Fibroblast of the conjunctiva (primary cell): Measurements from ENCODE around the gene SPOCK1.
"Not testable (repeated sequence)": the region's sequence is repeated elsewhere in the genome, so short reads cannot be mapped to it uniquely, and the experiment has no call there.

Source experiments
- DNase-seq: peaks from one replicate; pipeline ENCODE4 v3.0.0-alpha.2; 2010; ENCODE audit warnings: low read depth

The SPOCK1 gene

DNA sequence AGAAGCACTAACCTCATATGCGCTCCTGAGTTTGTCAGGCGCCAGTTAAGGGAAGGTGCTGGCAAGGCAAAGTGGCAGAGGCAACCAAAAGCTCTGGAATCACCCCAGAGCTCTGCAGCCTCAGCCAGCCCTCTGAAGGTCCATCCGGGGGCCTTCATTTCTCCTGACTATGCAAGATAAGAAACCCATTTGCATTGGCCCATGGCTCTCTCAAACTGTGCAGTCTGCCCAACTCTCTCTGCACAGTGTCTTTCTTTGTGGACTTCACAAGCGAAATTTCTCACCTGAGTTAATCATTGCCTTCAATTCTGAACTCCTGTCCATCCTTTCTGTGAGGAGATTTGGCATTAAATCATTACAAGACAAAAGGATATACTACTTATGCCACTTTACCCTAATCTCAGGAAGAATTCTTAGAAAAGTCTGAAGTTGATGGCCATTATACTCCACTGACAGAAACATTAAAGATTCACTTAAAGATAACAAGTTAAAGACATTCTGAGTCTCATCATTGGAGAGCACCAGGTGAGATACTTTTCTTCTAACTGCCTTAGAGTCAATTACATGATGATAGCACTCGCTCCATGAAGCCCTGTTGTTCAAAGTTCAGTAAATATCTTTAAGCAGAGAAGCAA, 235.6 kb downstream of the SPOCK1 start:
- no peak for DNase-seq

DNA sequence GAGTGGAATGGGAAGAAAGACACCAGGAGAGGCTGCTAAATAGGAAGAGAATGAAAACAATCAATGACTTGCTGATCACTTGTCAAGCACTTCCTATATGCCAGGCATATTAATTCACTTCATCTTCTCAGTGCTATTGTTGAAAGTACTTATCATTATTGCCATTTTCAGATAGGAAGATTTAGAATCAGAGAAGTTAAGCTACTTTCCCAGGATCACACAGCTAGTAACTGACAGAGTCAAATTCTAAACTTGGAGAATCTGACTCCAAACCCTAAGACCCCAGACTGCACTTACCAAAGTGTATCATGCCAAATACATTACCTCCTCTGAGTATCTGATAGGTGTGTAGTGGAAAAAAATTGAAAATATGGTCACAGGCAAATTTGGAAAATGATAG, 236.3 kb downstream of the SPOCK1 start:
- DNase-seq = no peak

DNA sequence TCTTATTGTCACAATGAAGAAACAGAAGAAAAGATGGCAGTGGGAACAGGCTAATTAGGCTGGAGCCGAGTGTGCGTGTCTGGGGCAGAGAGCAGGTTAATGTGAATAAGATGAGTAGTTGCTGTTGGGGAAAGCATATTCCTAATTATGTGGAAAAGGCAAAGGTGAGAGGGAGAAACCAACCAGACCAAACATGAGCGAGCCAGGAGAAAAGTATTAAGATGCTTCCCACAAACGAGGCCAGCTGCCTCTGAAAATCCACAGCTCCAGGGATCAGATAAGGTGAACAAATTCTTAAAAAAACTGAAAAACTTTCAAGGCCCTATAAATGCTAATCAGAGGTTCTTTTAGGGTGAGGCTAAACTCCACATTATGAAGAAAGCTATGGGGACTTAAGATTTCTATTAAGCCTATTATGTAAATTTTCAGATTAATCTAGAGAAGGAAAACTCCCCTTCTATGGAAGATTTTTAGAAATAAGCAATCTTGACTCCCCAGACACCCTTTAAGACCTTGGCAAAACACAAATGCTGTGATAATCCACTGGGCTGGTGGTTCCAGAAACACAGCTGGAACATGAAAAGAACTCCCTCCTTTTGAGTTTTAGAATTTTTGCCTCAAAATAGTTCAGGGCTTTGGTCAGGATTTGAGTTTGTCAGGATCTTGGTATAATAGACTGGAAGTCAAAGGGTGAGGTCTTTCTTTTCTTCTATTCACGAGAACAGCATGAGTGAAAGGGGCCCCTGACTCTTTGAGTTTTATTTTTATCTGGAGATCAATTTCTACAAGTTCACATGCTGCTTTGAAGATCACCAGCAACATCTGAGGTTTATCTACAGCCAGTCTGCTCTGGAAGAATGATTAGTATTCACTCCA, 238.1 kb downstream of the SPOCK1 start:
- no peak for DNase-seq

DNA sequence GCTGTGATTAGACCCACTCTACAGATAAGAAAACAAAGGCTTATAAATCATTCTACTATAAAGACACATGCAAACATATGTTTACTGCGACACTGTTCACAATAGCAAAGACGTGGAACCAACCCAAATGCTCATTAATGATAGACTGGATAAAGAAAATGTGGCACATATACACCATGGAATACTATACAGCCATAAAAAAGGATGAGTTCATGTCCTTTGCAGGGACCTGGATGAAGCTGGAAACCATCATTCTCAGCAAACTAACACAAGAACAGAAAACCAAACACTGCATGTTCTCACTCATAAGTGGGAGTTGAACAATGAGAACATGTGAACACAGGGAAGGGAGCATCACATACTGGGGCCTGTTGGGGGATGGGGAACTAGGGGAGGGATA, 240.0 kb downstream of the SPOCK1 start:
- DNase-seq = not testable (repeated sequence)

DNA sequence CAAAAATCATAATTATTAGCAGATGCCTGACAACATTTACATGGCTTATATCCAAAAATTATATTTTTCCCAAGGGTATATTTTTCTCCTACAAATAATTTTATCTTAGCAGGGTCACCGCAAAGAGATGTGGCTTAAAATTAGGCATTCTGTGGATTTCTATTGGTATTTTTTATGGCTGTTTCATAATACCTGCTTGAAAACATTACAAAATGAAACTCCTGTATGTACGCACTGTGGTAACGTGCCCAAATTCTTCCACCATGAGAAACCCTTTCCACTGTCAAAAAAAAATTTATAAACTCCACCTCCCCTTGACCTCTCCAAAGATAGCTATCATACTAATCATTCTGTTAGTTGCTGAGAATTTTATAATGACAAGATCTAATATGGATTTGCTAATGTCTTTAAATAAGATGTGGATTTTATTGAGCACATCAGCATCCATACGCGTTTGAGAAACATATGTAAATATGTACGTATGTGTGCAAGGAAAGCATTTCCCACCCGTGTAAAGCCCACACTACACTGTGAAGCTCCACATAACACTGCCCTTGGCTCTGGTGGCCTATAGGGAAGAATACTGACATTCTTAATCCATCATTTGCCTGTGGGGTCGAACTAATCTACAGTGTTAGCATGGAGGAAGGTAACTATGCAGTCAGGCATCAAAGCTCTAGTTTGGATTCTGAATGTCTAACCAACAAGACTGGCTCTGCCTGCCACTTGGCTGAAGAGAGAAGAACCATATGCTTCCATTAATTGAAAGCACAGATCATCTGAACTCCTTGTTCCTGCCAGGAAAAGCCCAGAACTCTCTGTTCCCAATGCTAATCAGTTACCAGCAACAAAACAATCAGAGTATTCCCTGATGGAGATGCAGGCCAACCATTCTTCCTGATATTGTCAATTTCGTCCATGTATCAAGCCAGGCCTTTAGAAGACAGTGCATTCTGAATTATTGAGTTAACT, 244.7 kb downstream of the SPOCK1 start:
- DNase-seq = peak; percentile 46

DNA sequence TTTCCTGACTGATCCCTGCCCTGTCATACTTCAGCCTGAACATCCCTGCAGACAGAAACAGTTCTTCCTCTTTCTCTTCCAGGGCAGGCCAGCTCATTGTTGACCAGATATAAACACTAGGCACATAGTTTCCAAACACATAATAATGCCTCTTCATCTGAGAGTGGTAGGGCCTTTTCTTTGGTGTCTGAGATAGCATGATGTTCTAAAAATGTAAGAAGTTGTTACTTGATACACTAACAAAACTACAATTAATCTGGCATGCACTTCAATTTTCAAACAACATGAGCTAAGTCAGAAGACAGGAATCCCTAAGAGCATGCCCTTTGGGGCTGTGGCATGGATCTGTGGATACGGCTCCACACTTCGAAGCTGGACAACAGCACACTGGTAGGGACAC, 246.6 kb downstream of the SPOCK1 start:
- DNase-seq = no peak

DNA sequence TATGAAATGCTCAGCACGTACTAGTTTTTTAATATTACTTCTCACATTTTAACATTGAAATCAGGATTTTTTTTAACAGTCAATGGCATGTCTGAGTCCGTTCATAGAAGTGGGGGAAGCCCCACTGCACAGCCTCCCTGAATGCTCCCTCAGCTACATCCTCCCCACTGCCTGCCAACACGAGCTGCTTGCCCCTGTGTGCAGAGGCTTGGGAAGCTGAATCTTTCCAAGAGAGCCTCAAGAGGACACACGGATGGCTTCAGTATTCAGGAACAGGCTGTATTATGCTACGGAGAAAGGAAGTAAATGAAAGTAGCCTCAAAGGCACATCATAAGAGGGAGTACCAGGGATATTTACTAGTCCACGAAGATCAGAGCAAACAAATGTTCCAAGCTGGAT, 248.7 kb downstream of the SPOCK1 start:
- DNase-seq = no peak

DNA sequence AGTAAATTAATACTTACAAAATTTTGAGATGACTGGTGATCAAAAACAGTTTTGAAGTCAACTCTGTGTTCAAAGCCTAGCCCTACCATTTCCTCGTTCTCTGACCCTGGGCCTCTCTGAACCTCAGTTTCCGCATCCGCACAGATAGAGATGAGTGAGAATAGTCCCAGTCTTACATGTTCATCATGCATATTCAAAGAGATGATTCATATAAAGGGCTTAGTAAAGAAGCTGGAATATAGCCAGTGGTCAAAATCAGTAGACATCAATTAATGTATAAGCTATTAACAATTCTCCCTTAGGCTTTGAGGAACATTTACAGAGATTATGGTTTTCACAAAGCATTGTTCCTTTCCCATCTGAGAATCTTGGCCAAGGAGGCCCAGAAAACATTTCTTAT, 250.6 kb downstream of the SPOCK1 start:
- DNase-seq = no peak

DNA sequence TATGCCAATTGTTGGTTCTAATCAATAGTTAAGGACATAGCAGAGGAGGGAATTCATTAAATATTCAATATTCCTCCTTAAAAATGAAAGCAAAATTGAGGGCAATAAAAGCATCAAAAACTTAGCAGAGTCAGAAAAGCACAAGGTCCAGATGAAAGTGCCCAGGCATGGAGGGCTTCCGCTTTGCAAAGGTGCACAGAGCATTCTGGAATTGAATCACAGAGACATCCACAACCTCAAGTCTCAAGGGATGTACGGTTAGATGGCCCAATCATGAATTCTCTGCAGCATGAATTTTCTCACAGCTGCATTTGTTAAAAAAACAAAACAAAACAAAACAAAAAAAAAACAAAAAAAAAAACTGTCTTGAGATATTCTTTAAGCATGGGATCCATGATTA, 253.7 kb downstream of the SPOCK1 start:
- DNase-seq = no peak

DNA sequence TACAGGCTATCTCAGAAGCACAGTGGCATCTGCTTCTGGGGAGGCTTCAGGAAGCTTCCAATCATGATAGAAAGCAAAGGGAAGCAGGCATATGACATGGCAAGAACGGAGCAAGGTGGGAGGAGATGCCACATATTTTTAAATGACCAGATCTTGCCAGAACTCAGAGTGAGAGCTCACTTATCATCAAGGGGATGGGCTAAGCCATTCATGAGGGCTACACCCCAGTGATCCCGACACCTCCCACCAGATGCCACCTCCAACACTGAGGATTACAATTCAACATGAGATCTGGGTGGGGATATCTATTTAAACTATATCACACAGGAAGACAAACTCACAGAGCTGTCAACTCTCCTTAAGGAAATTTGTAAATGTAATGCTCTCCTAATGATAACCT, 258.8 kb downstream of the SPOCK1 start:
- no peak for DNase-seq

DNA sequence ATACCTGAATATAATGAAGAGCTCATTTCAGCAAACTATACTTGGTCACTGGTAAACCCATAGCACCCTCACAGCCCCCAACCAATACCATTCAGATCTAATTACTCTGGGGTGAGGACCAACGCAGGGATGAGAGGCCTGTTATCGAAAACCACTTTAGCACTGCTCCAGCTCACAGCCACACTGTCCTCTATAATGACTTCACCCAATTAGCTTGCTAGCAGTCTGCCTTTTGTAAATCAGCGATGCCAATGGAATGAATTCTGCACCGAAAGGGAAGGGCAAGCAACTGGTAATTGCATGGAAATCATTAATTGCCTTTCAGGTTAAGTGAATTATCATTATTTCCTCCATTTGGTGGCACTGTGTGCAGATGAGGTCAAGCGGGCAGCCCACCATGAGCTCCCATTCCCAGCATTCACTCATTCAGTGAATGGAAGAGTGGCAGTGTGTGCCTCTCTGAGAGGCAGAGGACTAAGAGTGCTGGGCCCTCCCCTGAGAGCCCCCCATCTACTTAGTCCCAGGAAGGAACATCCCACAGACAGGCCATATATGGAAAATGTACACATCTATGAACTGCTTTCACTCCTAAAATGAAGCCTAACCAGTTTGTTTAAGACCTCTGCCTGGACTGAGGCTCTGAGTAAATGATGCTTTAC, 262.1 kb downstream of the SPOCK1 start:
- no peak for DNase-seq

DNA sequence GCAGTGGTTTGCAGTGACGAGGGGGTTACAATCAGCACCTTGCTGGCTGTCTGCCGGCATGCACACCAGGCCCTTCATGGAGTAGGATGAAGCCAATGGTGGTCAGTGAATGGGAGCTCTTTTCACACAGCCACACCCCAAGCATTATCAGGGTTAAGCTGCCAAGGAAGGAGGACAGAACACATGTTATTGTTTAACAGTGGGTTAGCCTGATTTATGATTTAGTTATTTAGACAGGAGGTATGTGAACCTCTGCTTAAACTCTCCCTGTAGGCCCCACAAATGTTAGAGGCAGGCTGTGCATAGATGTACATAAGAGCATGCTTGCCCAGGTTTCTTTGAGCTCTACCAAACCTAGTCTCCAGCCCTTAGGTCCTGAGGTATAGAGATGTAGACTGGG, 262.9 kb downstream of the SPOCK1 start:
- DNase-seq = no peak

DNA sequence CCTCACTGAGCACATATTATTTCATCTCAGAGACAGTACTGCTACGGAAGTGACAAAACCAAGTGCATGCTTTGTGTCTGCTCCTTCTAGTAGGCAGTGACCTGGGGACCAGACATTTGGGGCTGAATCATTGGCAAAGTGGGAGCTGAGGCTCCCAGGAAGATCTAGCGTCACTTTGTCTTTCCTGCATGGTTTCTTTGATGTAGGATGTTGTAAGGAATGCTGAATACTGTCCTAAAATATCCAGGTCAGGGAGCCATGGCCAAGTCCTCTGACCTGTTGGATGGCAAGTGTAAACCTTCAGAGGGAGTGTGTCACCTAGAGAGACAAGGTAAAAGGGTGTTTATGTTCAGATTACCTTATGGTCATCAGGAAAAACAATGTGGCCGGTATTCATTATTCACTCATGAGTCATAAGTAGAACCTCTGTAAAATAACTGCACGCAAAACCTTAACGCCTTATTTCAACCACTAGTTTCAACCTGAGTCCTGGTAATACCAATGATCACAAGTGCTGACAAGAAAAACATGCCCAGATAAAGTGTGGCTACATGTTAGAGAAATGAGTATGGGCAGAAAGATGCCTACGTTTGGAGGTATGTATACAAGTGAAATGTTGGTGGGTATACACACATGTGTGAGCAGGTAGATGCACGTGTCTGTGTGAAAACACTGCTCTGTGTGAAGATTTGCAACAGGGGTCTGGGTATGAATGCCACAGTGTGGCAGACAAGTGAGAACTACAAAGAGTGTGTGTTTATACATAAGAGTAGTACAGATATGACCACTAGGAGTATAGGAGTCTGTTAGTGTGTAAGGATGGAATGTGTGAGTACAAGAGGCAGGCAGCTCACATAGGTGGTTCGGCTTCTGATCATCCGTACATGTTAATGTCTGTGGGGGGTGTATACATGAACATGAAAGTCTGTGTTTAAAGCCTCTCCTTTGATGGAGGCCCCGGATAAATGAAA, 263.9 kb downstream of the SPOCK1 start:
- DNase-seq = no peak

DNA sequence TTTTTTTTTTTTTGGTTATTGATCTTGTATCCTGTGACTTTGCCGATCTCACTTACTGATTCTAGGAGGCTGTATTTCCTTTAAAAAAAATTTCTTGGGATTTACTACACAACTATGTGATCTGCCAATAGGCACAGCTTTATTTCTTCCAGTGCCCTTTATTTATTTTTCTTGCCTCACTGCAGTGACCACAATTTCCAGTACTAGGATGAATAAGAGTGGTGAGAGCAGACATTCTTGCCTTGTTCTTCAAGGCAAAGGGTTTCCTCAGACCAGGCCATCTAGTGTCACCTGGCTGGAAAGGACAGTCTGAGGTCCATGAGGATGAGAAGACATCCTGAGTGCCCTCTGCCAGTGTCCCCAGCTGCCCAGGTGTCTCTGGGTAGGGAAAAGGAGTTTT, 265.4 kb downstream of the SPOCK1 start:
- no peak for DNase-seq

DNA sequence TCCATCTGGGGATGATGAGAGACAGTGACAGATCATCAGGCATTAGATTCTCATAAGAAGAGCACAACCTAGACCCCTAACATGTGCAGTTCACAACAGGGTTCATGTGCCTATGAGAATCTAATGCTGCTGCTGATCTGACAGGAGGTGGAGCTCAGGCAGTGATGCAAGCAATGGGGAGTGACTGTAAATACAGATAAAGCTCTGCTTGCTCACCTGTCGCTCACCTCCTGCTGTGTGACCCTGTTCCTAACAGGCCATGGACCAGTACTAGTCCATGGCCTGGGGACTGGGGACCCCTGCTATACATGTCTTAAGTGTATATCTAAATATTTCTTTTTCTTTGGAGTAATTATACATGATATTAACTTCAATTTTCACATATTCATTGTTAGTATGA, 265.8 kb downstream of the SPOCK1 start:
- not testable (repeated sequence) for DNase-seq

DNA sequence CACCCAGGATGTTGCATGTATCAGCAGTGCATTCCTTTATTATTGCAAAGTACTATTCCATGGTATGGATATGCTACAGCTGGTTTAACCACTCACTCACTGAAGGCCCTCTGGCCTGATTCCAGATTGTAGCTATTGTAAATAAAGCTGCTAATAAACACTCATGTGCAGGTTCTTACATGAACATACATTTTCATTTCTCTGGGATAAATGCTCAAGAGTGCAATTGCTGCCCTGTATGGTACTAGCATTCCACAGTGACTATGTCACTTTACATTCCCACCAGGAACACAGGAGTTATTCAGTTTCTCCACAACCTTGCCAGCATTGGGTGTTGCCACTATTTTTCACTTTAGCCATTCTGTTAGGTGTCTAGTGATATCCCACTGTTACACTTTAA, 267.6 kb downstream of the SPOCK1 start:
- no peak for DNase-seq

DNA sequence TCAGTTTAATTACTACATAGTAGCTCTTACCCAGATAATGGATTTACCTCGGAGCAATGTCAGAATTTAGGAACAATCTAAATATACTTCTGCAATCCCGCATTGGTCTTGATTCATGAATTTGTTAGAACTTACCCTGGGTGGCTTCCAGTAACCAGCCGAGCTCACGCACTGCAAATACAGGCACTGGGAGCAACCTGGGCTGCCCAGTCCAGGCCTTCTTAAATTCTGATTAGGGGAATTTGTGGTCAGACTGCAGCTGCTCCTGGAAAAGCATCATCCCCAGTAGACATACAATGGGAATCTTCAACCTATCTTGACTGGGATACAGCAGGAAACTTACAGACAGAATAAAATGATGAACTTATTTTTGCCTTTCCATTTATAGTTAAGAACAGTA, 270.3 kb downstream of the SPOCK1 start:
- no peak for DNase-seq

DNA sequence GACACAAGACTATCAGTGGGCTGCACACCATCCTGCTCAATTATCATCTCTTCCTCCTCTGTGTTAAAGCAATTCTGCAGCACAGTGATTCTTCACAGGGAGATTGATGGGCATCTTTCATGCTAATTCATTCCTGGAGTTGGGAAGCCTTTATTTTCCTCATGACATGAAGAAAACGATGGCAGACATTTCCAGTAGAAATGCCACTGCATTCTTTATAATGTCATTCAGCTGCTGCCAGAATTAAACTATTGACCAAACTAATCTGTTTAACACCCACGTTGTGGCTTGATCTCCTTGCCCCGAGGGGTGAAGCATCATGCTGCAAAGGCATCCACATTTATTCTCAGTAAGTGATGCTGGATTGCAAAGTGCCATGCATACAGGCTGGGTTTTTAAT, 273.0 kb downstream of the SPOCK1 start:
- DNase-seq = no peak

DNA sequence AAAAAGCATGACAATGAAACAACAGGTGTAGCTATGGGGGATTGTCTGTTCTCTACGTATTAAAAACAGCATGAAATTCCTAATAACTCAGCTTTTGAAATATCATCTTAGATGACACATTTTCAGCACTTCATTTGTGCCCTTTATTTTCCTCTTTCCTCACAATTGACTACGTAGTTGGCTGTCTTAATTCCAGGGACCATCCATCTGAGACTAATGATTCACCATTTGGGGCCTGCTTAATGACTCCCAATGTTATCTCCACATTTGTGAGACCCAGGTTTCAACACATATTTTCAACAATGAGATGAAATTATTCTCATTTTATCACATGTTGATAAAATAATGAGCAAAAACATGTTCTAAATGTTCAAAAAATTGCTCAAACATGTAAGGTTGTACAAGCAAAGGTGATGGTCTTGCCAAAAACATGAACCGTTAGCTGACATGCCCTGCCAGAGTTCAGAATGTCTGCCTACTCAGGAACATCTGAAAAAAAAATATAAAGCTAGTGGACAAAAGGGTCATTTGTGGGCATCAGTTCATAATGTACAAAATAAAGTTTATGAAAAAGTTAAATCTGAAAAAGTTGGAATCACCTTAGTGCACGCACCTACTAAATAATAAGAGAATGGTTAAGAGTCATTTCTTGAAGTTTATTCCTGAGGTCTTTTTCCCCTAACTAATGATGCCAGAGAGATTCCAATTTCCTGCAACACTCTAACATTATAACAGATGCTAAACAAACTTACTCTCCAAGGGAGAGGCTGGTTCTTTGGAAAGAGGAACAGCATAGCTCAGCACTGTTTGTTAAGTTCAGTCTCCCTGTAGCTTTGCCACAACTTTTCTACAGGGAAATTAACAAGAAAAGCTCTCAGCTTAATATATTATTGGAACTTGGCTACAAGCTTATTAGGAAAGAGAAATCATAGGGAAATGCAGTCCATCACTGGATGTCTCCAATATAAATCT, 275.5 kb downstream of the SPOCK1 start:
- no peak for DNase-seq

DNA sequence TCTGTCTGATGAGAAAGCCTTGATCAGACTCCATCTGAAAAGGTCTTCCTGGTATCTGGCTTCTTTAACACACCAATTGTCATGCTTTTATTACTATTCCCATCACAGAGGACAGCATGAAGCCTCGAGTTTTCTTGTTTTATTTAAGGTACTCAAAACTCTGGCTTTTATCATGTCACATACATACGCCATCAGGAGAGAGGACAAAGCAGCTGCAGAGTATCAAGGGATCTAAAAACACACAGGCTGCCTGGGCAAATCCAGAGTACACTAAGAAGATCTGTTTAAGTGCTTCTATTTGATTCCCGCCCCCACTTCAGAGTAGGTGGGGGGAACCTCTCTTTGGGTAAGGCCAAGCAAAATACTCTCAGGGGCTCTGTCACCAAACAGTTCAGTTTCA, 277.2 kb downstream of the SPOCK1 start:
- DNase-seq = no peak
